Upper lobe of left lung (tissue), 6 donors: ENCODE results near the gene RIC8B. TPM values are rescaled to one million over a fixed set of nuclear protein-coding genes. Genes with fewer than 3 reads are reported as not detected.

Source experiments
- ATAC-seq, 2 donors: fragments of 200-7000 bp; cut with Tn5 transposase; one replicate each; pipeline ENCODE4 v1.9.1; 2022; ENCODE audit warnings: mild to moderate bottlenecking in 2 of 2, moderate library complexity in 2 of 2; ENCODE audit not compliant: low FRiP score in 2 of 2
- DNase-seq, 2 donors: peaks; one replicate each; pipeline ENCODE4 v3.0.0-alpha.2; 2019 to 2020
- H3K27ac ChIP-seq, 4 donors: fragments of 200-600 bp; sonication (generic); one replicate each; pipeline ENCODE4 v1.5.1; 2016 to 2019
- H3K27me3 ChIP-seq, 4 donors: fragments of 200-600 bp; sonication (generic); one replicate each; pipeline ENCODE4 v1.5.1; 2017 to 2019
- H3K36me3 ChIP-seq, 4 donors: fragments of 200-600 bp; sonication (generic); one replicate each; pipeline ENCODE4 v1.5.1; 2016 to 2019
- H3K4me1 ChIP-seq, 4 donors: fragments of 200-600 bp; sonication (generic); one replicate each; pipeline ENCODE4 v1.5.1; 2018 to 2019
- H3K4me3 ChIP-seq, 4 donors: fragments of 200-600 bp; sonication (generic); one replicate each; pipeline ENCODE4 v1.5.1; 2017 to 2019; ENCODE audit warnings: mild to moderate bottlenecking in 2 of 4, moderate library complexity in 1 of 4
- H3K9me3 ChIP-seq, 4 donors: fragments of 200-600 bp; sonication (generic); one replicate each; pipeline ENCODE4 v1.5.1; 2018 to 2019
- CTCF ChIP-seq, 6 experiments: fragments of 450-650 bp in 4 of 6; fragments of 200-600 bp in 2 of 6; sonication (generic) in 2 of 6; IDR thresholded peaks; one replicate each; pipeline ENCODE4 v1.5.1; 2016 to 2019; ENCODE audit warnings: antibody characterized with exemption in 6 of 6
- EP300 ChIP-seq, 4 donors: sonication (generic); formaldehyde crosslinking; IDR thresholded peaks; one replicate each; pipeline ENCODE4 v1.5.1; 2017; ENCODE audit warnings: antibody characterized with exemption in 4 of 4, control low read depth in 2 of 4
- POLR2A ChIP-seq, 4 donors: fragments of 450-650 bp; IDR thresholded peaks; one replicate each; pipeline ENCODE4 v1.5.1; 2016 to 2017; ENCODE audit warnings: antibody characterized with exemption in 4 of 4, mild to moderate bottlenecking in 2 of 4
- POLR2AphosphoS5 ChIP-seq, 2 donors: sonication (generic); formaldehyde crosslinking; IDR thresholded peaks; one replicate each; pipeline ENCODE4 v1.5.1; 2017; ENCODE audit warnings: antibody characterized with exemption in 2 of 2
- WGBS, 2 donors: methylation state at CpG; one replicate each; pipeline ENCODE4 v1.1.5; 2017 to 2018; 5-methylcytosine and 5-hydroxymethylcytosine counted together
- total RNA-seq, 6 donors: library from RNA; depleted of rRNA in 4 of 6; stranded (reverse); fragments of >200 nt in 4 of 6; gene quantifications; one replicate each; pipeline versions ENCODE4 v1.1.0 to v1.2.1, GENCODE V29; 2016 to 2021
- donor health status: DM: no; HTN: no; CAD: no; lungs with moderate emphysema.
- donor health status: DM: no; HTN: yes; CAD: no; lungs with severe emphysema.

RIC8B gene
- total RNA-seq, 6 donors from 2014 or later = 7.8 to 27.2 (median 10.8) TPM

DNA sequence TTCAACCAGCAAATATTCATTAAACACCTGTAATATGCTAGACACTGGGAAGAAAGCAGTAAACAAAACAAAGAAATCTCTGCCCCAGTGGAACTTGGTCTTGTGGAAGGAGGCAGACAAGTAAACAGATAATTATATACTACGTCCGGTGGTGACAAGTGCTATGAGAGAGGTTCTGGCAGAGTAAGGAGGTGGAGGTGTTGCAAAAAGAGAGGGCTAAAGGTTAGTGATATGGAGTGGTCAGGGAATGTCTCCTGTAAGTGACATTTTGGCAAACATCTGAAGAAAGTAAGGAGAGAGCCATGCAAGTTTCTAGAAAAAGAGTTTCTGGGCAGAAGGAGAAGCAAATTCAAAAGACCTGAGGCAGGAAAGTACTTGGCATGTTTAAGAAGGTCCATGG, 73.4 kb downstream of the RIC8B start:
- ATAC-seq = no peak
- no peak for DNase-seq
- Histone ChIP-seq H3K9me3 (no peaks in the 10 kb centered on the region), H3K4me1 (no peaks in the 10 kb centered on the region), H3K27ac (no peak overlapping the region), H3K36me3 (peaks cover 0 to 37% (median 3%) of the 10 kb centered on the region in 4 donors), H3K4me3 (no peak overlapping the region), H3K27me3 (no peaks in the 10 kb centered on the region)
- TF ChIP-seq POLR2AphosphoS5 (IDR thresholded peaks at IDR 0.05) = no peak
- no peak for TF ChIP-seq CTCF (IDR thresholded peaks at IDR 0.05)
- TF ChIP-seq EP300 (IDR thresholded peaks at IDR 0.05) = no peak
- TF ChIP-seq POLR2A (IDR thresholded peaks at IDR 0.05) = no peak
- 80 to 95% methylated on average over 2 of the region's 2 CpGs for WGBS, 2 donors

- Histone ChIP-seq H3K4me1 (peaks cover 0 to 5% (median 0%) of the 10 kb centered on the region in 4 donors), H3K9me3 (no peaks in the 10 kb centered on the region), H3K27ac (no peak overlapping the region), H3K36me3 (peaks cover 0 to 25% (median 0%) of the 10 kb centered on the region in 4 donors), H3K27me3 (no peaks in the 10 kb centered on the region), H3K4me3 (no peak overlapping the region)
- TF ChIP-seq POLR2A (IDR thresholded peaks at IDR 0.05) (no peak), CTCF (IDR thresholded peaks at IDR 0.05) (no peak), POLR2AphosphoS5 (IDR thresholded peaks at IDR 0.05) (no peak), EP300 (IDR thresholded peaks at IDR 0.05) (no peak)
- DNase-seq (no peak), ATAC-seq (no peak)
- WGBS, 2 donors = 92% methylated on average over 5 of the region's 5 CpGs
Observed at GRCh38 chr12:106851306-106851705, 76.8 kb downstream of the RIC8B start.

DNA sequence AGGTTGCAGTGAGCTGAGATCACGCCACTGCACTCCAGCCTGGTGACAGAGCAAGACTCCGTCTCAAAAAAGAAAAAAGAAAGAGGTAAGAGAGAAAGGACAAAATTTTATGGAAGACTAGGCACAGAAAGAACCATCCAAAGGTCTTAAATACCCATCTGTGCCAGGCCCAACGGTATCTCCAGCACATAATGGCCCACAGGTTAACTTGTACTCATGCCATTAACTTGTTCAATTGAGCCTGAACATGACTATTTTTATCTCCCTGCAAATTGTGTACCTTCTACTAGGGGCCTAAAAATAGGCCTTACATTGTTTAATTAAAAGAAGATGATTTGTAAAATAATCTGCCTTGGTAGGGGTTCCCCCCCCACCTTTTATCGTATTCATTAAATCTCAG, 80.2 kb downstream of the RIC8B start:
- Histone ChIP-seq H3K36me3 (peaks cover 0 to 32% (median 0%) of the 10 kb centered on the region in 4 donors), H3K27me3 (no peaks in the 10 kb centered on the region), H3K9me3 (no peaks in the 10 kb centered on the region), H3K4me3 (no peak overlapping the region), H3K27ac (no peak overlapping the region), H3K4me1 (peaks cover 0 to 5% (median 0%) of the 10 kb centered on the region in 4 donors)
- 83 to 88% methylated on average over 4 of the region's 4 CpGs for WGBS, 2 donors
- TF ChIP-seq POLR2AphosphoS5 (IDR thresholded peaks at IDR 0.05) (no peak), CTCF (IDR thresholded peaks at IDR 0.05) (no peak), POLR2A (IDR thresholded peaks at IDR 0.05) (no peak), EP300 (IDR thresholded peaks at IDR 0.05) (no peak)
- DNase-seq (no peak), ATAC-seq (no peak)

DNA sequence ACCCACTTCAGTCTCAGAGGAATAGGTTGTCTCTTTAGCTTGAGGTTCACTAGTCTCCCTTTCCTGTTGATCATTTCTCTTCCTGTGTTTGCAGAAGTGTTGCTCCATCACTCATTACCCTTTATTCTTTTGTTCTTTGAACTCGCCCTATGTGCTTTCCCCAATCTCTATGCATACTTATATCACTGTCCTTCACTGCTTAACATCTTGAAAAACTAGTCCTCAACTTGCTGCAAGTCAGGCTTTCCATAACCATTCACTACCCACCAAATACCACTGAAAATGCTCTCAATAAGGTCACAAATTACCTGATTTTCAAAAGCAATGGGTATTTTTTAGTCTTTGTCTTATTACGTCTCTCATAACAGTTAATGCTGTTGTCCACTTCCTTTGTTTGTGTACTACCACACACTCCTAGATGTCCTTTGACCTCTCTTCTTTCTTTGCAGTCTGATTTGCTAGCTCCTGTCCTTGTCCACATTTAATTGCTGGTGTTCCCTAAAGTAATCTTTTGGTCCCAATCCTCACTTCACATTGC, 80.8 kb downstream of the RIC8B start:
- Histone ChIP-seq H3K36me3 (peaks cover 0 to 35% (median 0%) of the 10 kb centered on the region in 4 donors), H3K27ac (no peak overlapping the region), H3K9me3 (no peaks in the 10 kb centered on the region), H3K27me3 (no peaks in the 10 kb centered on the region), H3K4me1 (peaks cover 0 to 5% (median 0%) of the 10 kb centered on the region in 4 donors), H3K4me3 (no peak overlapping the region)
- WGBS, 2 donors = 51 to 78% methylated on average over 2 of the region's 2 CpGs
- ATAC-seq (no peak), DNase-seq (no peak)
- TF ChIP-seq POLR2AphosphoS5 (IDR thresholded peaks at IDR 0.05) (no peak), POLR2A (IDR thresholded peaks at IDR 0.05) (no peak), CTCF (IDR thresholded peaks at IDR 0.05) (no peak), EP300 (IDR thresholded peaks at IDR 0.05) (no peak)
